Activated CD4-positive, alpha-beta T cell treated with anti-CD3 and anti-CD28 coated beads, Interleukin-2, amount 10 ng/mL, durations not matched to agents 24 days and 14 days (primary cell): ENCODE data around the gene RNASEH2C. TPM values are rescaled to one million over a fixed set of nuclear protein-coding genes. Genes with fewer than 3 reads are reported as not detected.
"Not testable (repeated sequence)": the region's sequence is repeated elsewhere in the genome, so short reads cannot be mapped to it uniquely, and the experiment has no call there.

Experiments used
- DNase-seq: peaks from one replicate; pipeline ENCODE4 v3.0.0; 2022
- H3K27ac Mint-ChIP-seq: one replicate; pipeline ENCODE4 v1.8.0; 2022; ENCODE audit warnings: mild to moderate bottlenecking, mixed read lengths
- H3K27me3 Mint-ChIP-seq: one replicate; pipeline ENCODE4 v1.8.0; 2022; ENCODE audit warnings: mixed read lengths
- H3K36me3 Mint-ChIP-seq: one replicate; pipeline ENCODE4 v1.8.0; 2022; ENCODE audit warnings: low read depth, mild to moderate bottlenecking, mixed read lengths
- H3K4me1 Mint-ChIP-seq: one replicate; pipeline ENCODE4 v1.8.0; 2021; ENCODE audit warnings: mixed read lengths
- H3K4me3 Mint-ChIP-seq: one replicate; pipeline ENCODE4 v1.8.0; 2022; ENCODE audit warnings: mild to moderate bottlenecking, moderate library complexity, mixed read lengths
- H3K9me3 Mint-ChIP-seq: one replicate; pipeline ENCODE4 v1.8.0; 2021; ENCODE audit warnings: mixed read lengths
- intact Hi-C: fragments of 100-400 bp; cut with micrococcal nuclease; formaldehyde crosslinking; loops from one replicate; pipeline ENCODE4 v1.15.1; 2023
- total RNA-seq: library from RNA; stranded (reverse); gene quantifications from 2 replicates; pipeline ENCODE4 v1.2.3, GENCODE V29; 2022

Gene RNASEH2C
- total RNA-seq, 1 donor from 2014 or later, result 100.0 TPM

- Mint-ChIP-seq H3K4me3 (no peak overlapping the region), H3K27me3 (peaks cover 7% of the 10 kb centered on the region), H3K36me3 (no peaks in the 10 kb centered on the region), H3K27ac (no peak overlapping the region), H3K9me3 (no peaks in the 10 kb centered on the region), H3K4me1 (peaks cover 4% of the 10 kb centered on the region)
- intact Hi-C loops, result no loop called here
- DNase-seq, result no peak
Observed at GRCh38 chr11:65692367-65692766, 28.2 kb downstream of the RNASEH2C start.

- H3K36me3 Mint-ChIP-seq, H3K4me1 Mint-ChIP-seq, H3K9me3 Mint-ChIP-seq, H3K4me3 Mint-ChIP-seq, H3K27ac Mint-ChIP-seq, H3K27me3 Mint-ChIP-seq, intact Hi-C loops, DNase-seq: not testable (repeated sequence)
Observed at GRCh38 chr11:65691847-65692246, 28.8 kb downstream of the RNASEH2C start.

- H3K9me3 Mint-ChIP-seq, result no peaks in the 10 kb centered on the region
- DNase-seq, result no peak
- H3K36me3 Mint-ChIP-seq, result no peaks in the 10 kb centered on the region
- no peak overlapping the region for H3K27ac Mint-ChIP-seq
- H3K4me3 Mint-ChIP-seq, result no peak overlapping the region
- no peaks in the 10 kb centered on the region for H3K4me1 Mint-ChIP-seq
- intact Hi-C loops, result no loop called here
- H3K27me3 Mint-ChIP-seq, result peaks cover 17% of the 10 kb centered on the region
Observed at GRCh38 chr11:65685981-65686380, 34.6 kb downstream of the RNASEH2C start.

GRCh38 chr11:65683480-65683879, 37.1 kb downstream of the RNASEH2C start:
- intact Hi-C loops, H3K9me3 Mint-ChIP-seq, H3K4me1 Mint-ChIP-seq, DNase-seq, H3K36me3 Mint-ChIP-seq, H3K4me3 Mint-ChIP-seq, H3K27ac Mint-ChIP-seq: not testable (repeated sequence)
- peaks cover 14% of the 10 kb centered on the region for H3K27me3 Mint-ChIP-seq

GRCh38 chr11:65680192-65680743, 40.3 kb downstream of the RNASEH2C start:
- Mint-ChIP-seq H3K4me3 (no peak overlapping the region), H3K27ac (no peak overlapping the region), H3K4me1 (no peaks in the 10 kb centered on the region), H3K9me3 (no peaks in the 10 kb centered on the region), H3K36me3 (no peaks in the 10 kb centered on the region), H3K27me3 (peaks cover 12% of the 10 kb centered on the region)
- intact Hi-C loops, result no loop called here
- DNase-seq, result no peak

- Mint-ChIP-seq H3K9me3 (no peaks in the 10 kb centered on the region), H3K4me3 (no peak overlapping the region), H3K4me1 (no peaks in the 10 kb centered on the region), H3K27ac (no peak overlapping the region), H3K27me3 (no peaks in the 10 kb centered on the region), H3K36me3 (no peaks in the 10 kb centered on the region)
- DNase-seq, result no peak
- intact Hi-C loops, result no loop called here
Observed at GRCh38 chr11:65672982-65673381, 47.6 kb downstream of the RNASEH2C start.

- H3K36me3 Mint-ChIP-seq, result no peaks in the 10 kb centered on the region
- H3K27ac Mint-ChIP-seq, result no peak overlapping the region
- DNase-seq, result no peak
- no peak overlapping the region for H3K4me3 Mint-ChIP-seq
- intact Hi-C loops, result no loop called here
- H3K4me1 Mint-ChIP-seq, result no peaks in the 10 kb centered on the region
- no peaks in the 10 kb centered on the region for H3K9me3 Mint-ChIP-seq
- H3K27me3 Mint-ChIP-seq, result no peaks in the 10 kb centered on the region
Observed at GRCh38 chr11:65672180-65672860, 48.3 kb downstream of the RNASEH2C start.

Other genes with a start within 250 kb of the RNASEH2C start
- gene MALAT1, start 221.8 kb downstream of the RNASEH2C start, total RNA-seq, result 5,198 and 5,435 TPM in 2 replicates
- 94.2 and 95.8 TPM in 2 replicates for gene SCYL1, start 195.7 kb downstream of the RNASEH2C start, total RNA-seq
- gene LTBP3, start 162.4 kb downstream of the RNASEH2C start, total RNA-seq, result 94.9 and 96.9 TPM in 2 replicates
- 83.3 and 83.4 TPM in 2 replicates for gene ZNRD2, start 150.3 kb downstream of the RNASEH2C start, total RNA-seq
- gene FAM89B, start 148.3 kb downstream of the RNASEH2C start, total RNA-seq, result 39.1 and 42.4 TPM in 2 replicates
- 167 and 173 TPM in 2 replicates for gene EHBP1L1, start 144.7 kb downstream of the RNASEH2C start, total RNA-seq
- gene KCNK7, start 125.0 kb downstream of the RNASEH2C start, total RNA-seq, result 0.69 and 1.3 TPM in 2 replicates
- 89.1 and 90.7 TPM in 2 replicates for gene MAP3K11, start 106.6 kb downstream of the RNASEH2C start, total RNA-seq
- 52.0 and 55.1 TPM in 2 replicates for gene PCNX3, start 105.0 kb downstream of the RNASEH2C start, total RNA-seq
- 118 and 125 TPM in 2 replicates for gene SIPA1, start 82.7 kb downstream of the RNASEH2C start, total RNA-seq
- 95.7 and 98.2 TPM in 2 replicates for gene RELA, start 57.9 kb downstream of the RNASEH2C start, total RNA-seq
- 71.6 and 72.3 TPM in 2 replicates for gene KAT5, start 8.5 kb downstream of the RNASEH2C start, total RNA-seq
- 20.1 and 21.1 TPM in 2 replicates for gene AP5B1, start 60.2 kb upstream of the RNASEH2C start, total RNA-seq
- gene OVOL1, start 66.3 kb upstream of the RNASEH2C start, total RNA-seq, result 0.07 TPM in 1 of 2 replicates, not detected in the other
- 1.2 and 2.1 TPM in 2 replicates for gene SNX32, start 113.2 kb upstream of the RNASEH2C start, total RNA-seq
- gene CFL1, start 137.4 kb upstream of the RNASEH2C start, total RNA-seq, result 1,047 and 1,065 TPM in 2 replicates
- 77.4 and 80.5 TPM in 2 replicates for gene MUS81, start 139.6 kb upstream of the RNASEH2C start, total RNA-seq
- gene EFEMP2, start 152.0 kb upstream of the RNASEH2C start, total RNA-seq, result 8.4 and 9.1 TPM in 2 replicates
- 4.9 and 7.5 TPM in 2 replicates for gene CTSW, start 159.0 kb upstream of the RNASEH2C start, total RNA-seq
- 91.0 and 95.7 TPM in 2 replicates for gene FIBP, start 167.7 kb upstream of the RNASEH2C start, total RNA-seq
- 62.2 and 62.5 TPM in 2 replicates for gene CCDC85B, start 169.9 kb upstream of the RNASEH2C start, total RNA-seq
- gene FOSL1, start 179.6 kb upstream of the RNASEH2C start, total RNA-seq, result 32.1 and 32.9 TPM in 2 replicates
- gene C11orf68, start 198.3 kb upstream of the RNASEH2C start, total RNA-seq, result 20.9 and 21.1 TPM in 2 replicates
- gene DRAP1, start 198.6 kb upstream of the RNASEH2C start, total RNA-seq, result 113 and 117 TPM in 2 replicates
- not detected in 2 replicates for gene TSGA10IP, start 224.7 kb upstream of the RNASEH2C start, total RNA-seq
- gene SART1, start 240.9 kb upstream of the RNASEH2C start, total RNA-seq, result 99.1 and 104 TPM in 2 replicates